Tibial nerve (tissue), 4 donors: ENCODE data around the gene DECR2.

Experiments
- EP300 ChIP-seq, 2 donors: sonication (generic); formaldehyde crosslinking; IDR thresholded peaks; one replicate each; pipeline ENCODE4 v1.6.1; 2017; ENCODE audit warnings: antibody characterized with exemption in 2 of 2, mild to moderate bottlenecking in 1 of 2
- TF ChIP-seq, protein P1 (sequence below), 5 experiments: fragments of 200-600 bp in 3 of 5; fragments of 450-650 bp in 2 of 5; sonication (generic) in 3 of 5; IDR thresholded peaks; one replicate each; pipeline ENCODE4 v1.5.1; 2016 to 2019; ENCODE audit warnings: antibody characterized with exemption in 5 of 5, mild to moderate bottlenecking in 3 of 5, moderate library complexity in 2 of 5

GRCh38 chr16:363110-363765 is 38.4 kb upstream of the DECR2 start:
- TF ChIP-seq, protein P1, sequence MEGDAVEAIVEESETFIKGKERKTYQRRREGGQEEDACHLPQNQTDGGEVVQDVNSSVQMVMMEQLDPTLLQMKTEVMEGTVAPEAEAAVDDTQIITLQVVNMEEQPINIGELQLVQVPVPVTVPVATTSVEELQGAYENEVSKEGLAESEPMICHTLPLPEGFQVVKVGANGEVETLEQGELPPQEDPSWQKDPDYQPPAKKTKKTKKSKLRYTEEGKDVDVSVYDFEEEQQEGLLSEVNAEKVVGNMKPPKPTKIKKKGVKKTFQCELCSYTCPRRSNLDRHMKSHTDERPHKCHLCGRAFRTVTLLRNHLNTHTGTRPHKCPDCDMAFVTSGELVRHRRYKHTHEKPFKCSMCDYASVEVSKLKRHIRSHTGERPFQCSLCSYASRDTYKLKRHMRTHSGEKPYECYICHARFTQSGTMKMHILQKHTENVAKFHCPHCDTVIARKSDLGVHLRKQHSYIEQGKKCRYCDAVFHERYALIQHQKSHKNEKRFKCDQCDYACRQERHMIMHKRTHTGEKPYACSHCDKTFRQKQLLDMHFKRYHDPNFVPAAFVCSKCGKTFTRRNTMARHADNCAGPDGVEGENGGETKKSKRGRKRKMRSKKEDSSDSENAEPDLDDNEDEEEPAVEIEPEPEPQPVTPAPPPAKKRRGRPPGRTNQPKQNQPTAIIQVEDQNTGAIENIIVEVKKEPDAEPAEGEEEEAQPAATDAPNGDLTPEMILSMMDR (IDR thresholded peaks at IDR 0.05) = no peak
- no peak for TF ChIP-seq EP300 (IDR thresholded peaks at IDR 0.05)
